ENCODE measurements around the gene SLC35G4. TPM values are rescaled to one million over a fixed set of nuclear protein-coding genes. Genes with fewer than 3 reads are reported as not detected.
A peak's percentile ranks its signal among the peaks of the same experiment; 100 is the strongest.

Gene SLC35G4
- total RNA-seq, 1 donor from 2014 or later = not detected

DNA sequence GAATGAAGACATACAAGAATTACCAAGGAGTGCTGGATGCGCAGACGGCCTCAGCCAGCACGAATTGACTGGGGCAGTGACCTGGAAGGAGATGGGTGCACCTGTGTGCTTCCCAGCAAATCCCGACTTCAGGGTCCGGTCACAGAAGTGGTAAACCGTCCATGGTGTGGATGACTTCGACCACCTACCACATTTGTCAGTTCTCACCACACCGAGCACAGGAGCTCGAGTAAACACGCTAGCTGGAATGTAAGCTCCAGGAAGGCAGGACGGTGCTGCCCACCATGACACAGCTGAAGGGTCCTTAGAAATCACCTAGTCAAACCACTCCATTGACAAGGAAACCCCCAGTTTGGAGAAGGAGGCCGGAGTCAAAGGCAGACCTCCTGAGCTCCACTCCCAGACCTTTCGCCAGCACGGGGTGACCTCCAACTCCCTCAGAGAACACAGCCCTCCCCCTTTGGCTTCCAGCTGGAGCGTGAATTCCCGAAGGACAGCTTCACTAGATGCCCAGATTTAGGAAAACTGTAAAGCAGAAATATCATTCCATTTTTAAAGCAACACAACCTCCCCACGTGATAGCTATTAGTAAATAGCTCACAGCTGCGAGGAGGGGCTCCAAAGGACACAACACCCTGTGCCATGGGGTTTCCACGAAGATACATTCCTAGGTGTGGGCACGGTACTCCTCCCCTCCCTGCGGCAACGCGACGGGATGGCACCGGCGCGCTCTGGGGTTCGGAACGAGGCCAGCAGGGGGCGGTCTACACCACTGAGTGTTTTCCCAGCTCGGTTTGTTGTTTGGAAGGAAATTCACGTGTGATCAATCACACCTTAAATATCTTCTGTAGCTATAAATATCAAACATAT, 45.6 kb downstream of the SLC35G4 start:
- ATAC-seq (ENCODE audit: low read depth) = no peak
- peaks cover 6% of the 10 kb centered on the region for H3K4me1 Mint-ChIP-seq
- intact Hi-C loops (cut with micrococcal nuclease) = loop anchor here (1.0 to 5.0 kb wide), 2 partner anchors 282 to 384 kb away; no protein-coding TSS in a partner anchor
- no peaks in the 10 kb centered on the region for H3K36me3 Mint-ChIP-seq (ENCODE audit: low read depth)
- peaks cover 51% of the 10 kb centered on the region for H3K27me3 Mint-ChIP-seq
- H3K9me3 Mint-ChIP-seq = no peaks in the 10 kb centered on the region
- TF ChIP-seq, protein P1, sequence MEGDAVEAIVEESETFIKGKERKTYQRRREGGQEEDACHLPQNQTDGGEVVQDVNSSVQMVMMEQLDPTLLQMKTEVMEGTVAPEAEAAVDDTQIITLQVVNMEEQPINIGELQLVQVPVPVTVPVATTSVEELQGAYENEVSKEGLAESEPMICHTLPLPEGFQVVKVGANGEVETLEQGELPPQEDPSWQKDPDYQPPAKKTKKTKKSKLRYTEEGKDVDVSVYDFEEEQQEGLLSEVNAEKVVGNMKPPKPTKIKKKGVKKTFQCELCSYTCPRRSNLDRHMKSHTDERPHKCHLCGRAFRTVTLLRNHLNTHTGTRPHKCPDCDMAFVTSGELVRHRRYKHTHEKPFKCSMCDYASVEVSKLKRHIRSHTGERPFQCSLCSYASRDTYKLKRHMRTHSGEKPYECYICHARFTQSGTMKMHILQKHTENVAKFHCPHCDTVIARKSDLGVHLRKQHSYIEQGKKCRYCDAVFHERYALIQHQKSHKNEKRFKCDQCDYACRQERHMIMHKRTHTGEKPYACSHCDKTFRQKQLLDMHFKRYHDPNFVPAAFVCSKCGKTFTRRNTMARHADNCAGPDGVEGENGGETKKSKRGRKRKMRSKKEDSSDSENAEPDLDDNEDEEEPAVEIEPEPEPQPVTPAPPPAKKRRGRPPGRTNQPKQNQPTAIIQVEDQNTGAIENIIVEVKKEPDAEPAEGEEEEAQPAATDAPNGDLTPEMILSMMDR (IDR thresholded peaks at IDR 0.05) = no peak
- POLR2A ChIA-PET = no interaction called here
- H3K27ac Mint-ChIP-seq = no peak overlapping the region
- CTCF ChIA-PET = interaction anchor here (0.5 to 2.9 kb wide), 5 partner anchors 15 to 617 kb away, joined by 3 to 15 read pairs (median 5); no protein-coding TSS in a partner anchor
- no peak overlapping the region for H3K4me3 Mint-ChIP-seq
- peak; percentile 24 for DNase-seq

DNA sequence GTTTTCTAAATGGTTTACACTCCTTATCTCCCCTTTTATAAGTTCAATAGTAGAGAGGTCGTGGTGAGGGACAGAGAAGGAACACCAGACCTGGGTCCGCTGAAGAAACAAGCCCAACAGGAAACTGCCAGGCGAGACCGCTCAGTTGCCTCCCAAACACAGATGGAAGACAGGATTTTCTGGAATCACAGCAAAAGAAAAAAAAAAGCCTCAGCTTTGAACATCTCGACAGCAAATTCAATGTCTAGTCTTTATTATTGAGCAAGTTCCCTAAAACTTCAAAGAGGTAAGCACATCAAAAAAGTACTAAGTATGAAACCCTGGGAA, 46.2 kb downstream of the SLC35G4 start:
- intact Hi-C loops (cut with micrococcal nuclease) = loop anchor here (1.0 to 5.0 kb wide), 2 partner anchors 282 to 384 kb away; no protein-coding TSS in a partner anchor
- Mint-ChIP-seq H3K9me3 (no peaks in the 10 kb centered on the region), H3K4me1 (peaks cover 6% of the 10 kb centered on the region), H3K4me3 (no peak overlapping the region), H3K36me3 (ENCODE audit: low read depth) (no peaks in the 10 kb centered on the region), H3K27ac (no peak overlapping the region), H3K27me3 (peaks cover 51% of the 10 kb centered on the region)
- ATAC-seq (ENCODE audit: low read depth) (no peak), DNase-seq (no peak)
- TF ChIP-seq, protein P1 (IDR thresholded peaks at IDR 0.05) = no peak
- CTCF ChIA-PET = interaction anchor here (0.5 to 2.9 kb wide), 5 partner anchors 15 to 617 kb away, joined by 3 to 15 read pairs (median 5); no protein-coding TSS in a partner anchor
- POLR2A ChIA-PET = no interaction called here

DNA sequence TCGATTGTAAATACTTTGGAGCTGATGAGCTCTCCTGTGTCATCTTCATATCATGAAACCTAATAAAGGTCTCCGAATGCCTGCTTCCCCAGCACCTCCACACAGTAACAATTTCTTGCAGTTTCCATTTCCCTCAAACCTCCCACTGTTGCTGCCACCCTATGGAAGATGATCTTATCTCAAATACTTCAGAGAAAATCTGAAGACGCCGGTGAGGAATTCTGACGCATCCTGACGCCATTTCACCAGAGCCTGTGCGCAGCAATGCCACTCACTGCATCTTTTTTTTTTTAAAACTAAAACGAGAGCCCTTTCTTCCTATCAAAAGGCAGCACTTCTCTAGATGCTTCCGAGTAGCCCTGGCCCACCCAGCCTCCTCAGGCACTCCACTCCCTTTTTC, 47.8 kb downstream of the SLC35G4 start:
- no peak for DNase-seq
- TF ChIP-seq, protein P1 (IDR thresholded peaks at IDR 0.05) = no peak
- Mint-ChIP-seq H3K9me3 (no peaks in the 10 kb centered on the region), H3K27ac (no peak overlapping the region), H3K36me3 (ENCODE audit: low read depth) (no peaks in the 10 kb centered on the region), H3K4me3 (no peak overlapping the region), H3K27me3 (peaks cover 41% of the 10 kb centered on the region), H3K4me1 (peaks cover 6% of the 10 kb centered on the region)
- no peak for ATAC-seq (ENCODE audit: low read depth)
- intact Hi-C loops (cut with micrococcal nuclease) = loop anchor here (5.0 kb wide), 1 partner anchor 280 kb away; no protein-coding TSS in a partner anchor
- CTCF ChIA-PET = interaction anchor here (2.9 kb wide), 1 partner anchor 382 kb away, joined by 15 read pairs; no protein-coding TSS in a partner anchor
- POLR2A ChIA-PET = no interaction called here

DNA sequence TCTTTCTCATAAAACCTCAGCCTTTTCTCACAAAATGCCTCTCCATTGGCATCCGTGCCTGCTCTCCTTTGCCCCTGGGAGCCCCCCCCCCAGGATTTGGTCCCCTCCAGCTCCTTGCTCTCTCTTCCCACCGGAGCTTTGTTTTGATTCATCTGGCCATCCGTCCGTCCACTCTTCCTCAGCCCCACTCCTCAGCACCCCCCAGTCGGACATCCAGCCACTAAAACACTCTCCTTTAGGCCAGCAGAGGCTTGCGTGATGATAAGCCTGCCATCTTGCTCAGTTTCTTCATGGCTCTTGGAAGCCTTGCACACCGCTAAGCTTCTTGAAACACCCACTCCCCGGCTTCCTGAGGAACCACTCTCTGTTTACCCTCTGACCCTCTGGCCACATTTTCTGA, 48.2 kb downstream of the SLC35G4 start:
- ATAC-seq (ENCODE audit: low read depth) = no peak
- peaks cover 41% of the 10 kb centered on the region for H3K27me3 Mint-ChIP-seq
- DNase-seq = no peak
- ChIA-PET POLR2A (no interaction called here), CTCF (interaction anchor here (2.9 kb wide), 1 partner anchor 381 kb away, joined by 15 read pairs; no protein-coding TSS in a partner anchor)
- intact Hi-C loops (cut with micrococcal nuclease) = loop anchor here (5.0 kb wide), 1 partner anchor 280 kb away; no protein-coding TSS in a partner anchor
- no peaks in the 10 kb centered on the region for H3K36me3 Mint-ChIP-seq (ENCODE audit: low read depth)
- no peak overlapping the region for H3K27ac Mint-ChIP-seq
- peaks cover 6% of the 10 kb centered on the region for H3K4me1 Mint-ChIP-seq
- H3K4me3 Mint-ChIP-seq = no peak overlapping the region
- TF ChIP-seq, protein P1 (IDR thresholded peaks at IDR 0.05) = no peak
- no peaks in the 10 kb centered on the region for H3K9me3 Mint-ChIP-seq

DNA sequence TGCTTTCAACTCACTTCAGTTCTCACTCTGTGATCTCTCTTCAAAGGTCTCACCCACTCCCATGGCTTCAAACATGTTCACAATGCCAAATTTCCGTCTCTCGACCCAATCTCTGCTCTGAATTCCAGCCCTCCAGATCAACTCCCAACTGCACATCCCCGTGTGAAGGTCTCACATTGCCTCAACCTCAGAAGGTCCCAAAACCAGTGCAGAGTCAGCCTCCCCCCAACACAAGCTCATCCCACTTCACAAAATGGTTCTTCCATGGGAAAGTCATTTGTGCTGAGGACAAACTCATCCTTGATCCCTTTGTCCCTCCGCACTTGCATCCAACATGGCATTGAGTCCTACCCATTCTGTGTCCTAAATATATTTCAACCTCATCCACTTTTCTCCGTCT, 48.6 kb downstream of the SLC35G4 start:
- Mint-ChIP-seq H3K9me3 (no peaks in the 10 kb centered on the region), H3K27me3 (peaks cover 40% of the 10 kb centered on the region), H3K4me1 (peaks cover 6% of the 10 kb centered on the region), H3K4me3 (no peak overlapping the region), H3K27ac (no peak overlapping the region), H3K36me3 (ENCODE audit: low read depth) (no peaks in the 10 kb centered on the region)
- DNase-seq = no peak
- ChIA-PET POLR2A (no interaction called here), CTCF (no interaction called here)
- TF ChIP-seq, protein P1 (IDR thresholded peaks at IDR 0.05) = no peak
- intact Hi-C loops (cut with micrococcal nuclease) = loop anchor here (5.0 kb wide), 1 partner anchor 279 kb away; no protein-coding TSS in a partner anchor
- no peak for ATAC-seq (ENCODE audit: low read depth)
